H9 (cell line): ENCODE data around the gene FICD. TPM values are rescaled to one million over a fixed set of nuclear protein-coding genes. Genes with fewer than 3 reads are reported as not detected.

Source experiments
- DNase-seq: peaks from one replicate; pipeline ENCODE4 v3.0.0-alpha.2; 2017
- H2AFZ ChIP-seq: one replicate; pipeline ENCODE4 v1.6.1; 2013; ENCODE audit warnings: mild to moderate bottlenecking, low read length, control low read depth, moderate library complexity
- H2AK5ac ChIP-seq: 2 replicates; pipeline ENCODE4 v1.6.1; 2013; ENCODE audit warnings: low read length, control low read depth, mixed read lengths; ENCODE audit not compliant: insufficient read length
- H2BK120ac ChIP-seq: one replicate; pipeline ENCODE4 v1.6.1; 2013; ENCODE audit warnings: low read depth, mild to moderate bottlenecking, low read length, control low read depth, inconsistent platforms; ENCODE audit not compliant: poor library complexity, severe bottlenecking
- H2BK12ac ChIP-seq: 2 replicates; pipeline ENCODE4 v1.6.1; 2013; ENCODE audit warnings: low read length, control low read depth, mixed read lengths, low read depth; ENCODE audit not compliant: insufficient read length
- H2BK15ac ChIP-seq: 2 replicates; pipeline ENCODE4 v1.6.1; 2013; ENCODE audit warnings: low read depth, low read length, control low read depth
- H2BK20ac ChIP-seq: one replicate; pipeline ENCODE4 v1.6.1; 2013; ENCODE audit warnings: low read depth, mild to moderate bottlenecking, low read length, control low read depth, inconsistent platforms; ENCODE audit not compliant: poor library complexity, severe bottlenecking
- H2BK5ac ChIP-seq: 2 replicates; pipeline ENCODE4 v1.6.1; 2013; ENCODE audit warnings: low read length, control low read depth, mixed read lengths; ENCODE audit not compliant: insufficient read length
- H3K14ac ChIP-seq: 2 replicates; pipeline ENCODE4 v1.6.1; 2013; ENCODE audit warnings: low read length, control low read depth; ENCODE audit not compliant: insufficient read depth
- H3K18ac ChIP-seq: 2 replicates; pipeline ENCODE4 v1.6.1; 2013; ENCODE audit warnings: low read depth, mild to moderate bottlenecking, mixed read lengths, low read length, control low read depth; ENCODE audit not compliant: insufficient read length
- H3K23ac ChIP-seq: 2 replicates; pipeline ENCODE4 v1.6.1; 2013; ENCODE audit warnings: low read length, control low read depth, mixed read lengths, low read depth; ENCODE audit not compliant: insufficient read length
- H3K23me2 ChIP-seq: 2 replicates; pipeline ENCODE4 v1.6.1; 2013; ENCODE audit warnings: low read depth, mild to moderate bottlenecking, mixed read lengths, low read length, control low read depth; ENCODE audit not compliant: insufficient read length, poor library complexity, severe bottlenecking
- H3K27ac ChIP-seq: 2 replicates; pipeline ENCODE4 v1.5.1; 2013; ENCODE audit warnings: low read length, control low read depth, mixed read lengths, low read depth; ENCODE audit not compliant: insufficient read length
- H3K27me3 ChIP-seq: 2 replicates; pipeline ENCODE4 v1.6.1; 2013; ENCODE audit warnings: low read length, control low read depth, inconsistent platforms; ENCODE audit not compliant: insufficient read depth
- H3K4ac ChIP-seq: 2 replicates; pipeline ENCODE4 v1.6.1; 2013; ENCODE audit warnings: low read depth, mild to moderate bottlenecking, control low read depth, inconsistent platforms, low read length, moderate library complexity
- H3K4me1 ChIP-seq: 2 replicates; pipeline ENCODE4 v1.6.1; 2013; ENCODE audit warnings: low read length, control low read depth, inconsistent platforms; ENCODE audit not compliant: insufficient read depth
- H3K4me2 ChIP-seq: 2 replicates; pipeline ENCODE4 v1.6.1; 2013; ENCODE audit warnings: low read length, control low read depth, mixed read lengths; ENCODE audit not compliant: insufficient read length, insufficient read depth
- H3K56ac ChIP-seq: 2 replicates; pipeline ENCODE4 v1.6.1; 2013; ENCODE audit warnings: low read depth, mild to moderate bottlenecking, mixed read lengths, low read length, control low read depth; ENCODE audit not compliant: insufficient read length
- H3K79me1 ChIP-seq: 2 replicates; pipeline ENCODE4 v1.6.1; 2013; ENCODE audit warnings: low read depth, mild to moderate bottlenecking, moderate library complexity, low read length, control low read depth, inconsistent platforms; ENCODE audit not compliant: insufficient read depth, poor library complexity, severe bottlenecking
- H3K79me2 ChIP-seq: 2 replicates; pipeline ENCODE4 v1.6.1; 2013; ENCODE audit warnings: low read length, control low read depth, inconsistent platforms; ENCODE audit not compliant: insufficient read depth
- H3K9ac ChIP-seq: 2 replicates; pipeline ENCODE4 v1.6.1; 2013; ENCODE audit warnings: low read length, control low read depth, mixed read lengths; ENCODE audit not compliant: insufficient read length; ENCODE audit errors: extremely low read depth
- H3K9me3 ChIP-seq: one replicate; pipeline ENCODE4 v1.6.1; 2013; ENCODE audit warnings: low read depth, low read length, inconsistent platforms; ENCODE audit not compliant: control insufficient read depth
- H3T11ph ChIP-seq: one replicate; pipeline ENCODE4 v1.6.1; 2013; ENCODE audit warnings: mild to moderate bottlenecking, low read length, control low read depth, inconsistent platforms
- H4K20me1 ChIP-seq: one replicate; pipeline ENCODE4 v1.6.1; 2013; ENCODE audit not compliant: control insufficient read depth, insufficient read length, insufficient read depth
- H4K5ac ChIP-seq: 2 replicates; pipeline ENCODE4 v1.6.1; 2013; ENCODE audit warnings: low read depth, mild to moderate bottlenecking, mixed read lengths, low read length, control low read depth; ENCODE audit not compliant: insufficient read length
- H4K8ac ChIP-seq: replicated peaks from 2 replicates; pipeline ENCODE4 v1.6.1; 2013; ENCODE audit warnings: low read length, control low read depth, mixed read lengths, low read depth; ENCODE audit not compliant: insufficient read length
- H4K91ac ChIP-seq: 2 replicates; pipeline ENCODE4 v1.6.1; 2013; ENCODE audit warnings: low read depth, mild to moderate bottlenecking, moderate library complexity, mixed read lengths, low read length, control low read depth; ENCODE audit not compliant: insufficient read length
- H3K27ac Mint-ChIP-seq, 3 experiments: 2 replicates in 2 of 3; 3 replicates in 1 of 3; pipeline ENCODE4 v1.8.0; 2020 to 2021; ENCODE audit warnings: mixed read lengths in 3 of 3, mild to moderate bottlenecking in 1 of 3, moderate library complexity in 1 of 3
- H3K27me3 Mint-ChIP-seq: 2 replicates; pipeline ENCODE4 v1.8.0; 2021; ENCODE audit warnings: low read depth, mild to moderate bottlenecking, moderate library complexity, mixed read lengths
- H3K36me3 Mint-ChIP-seq, 3 experiments: 2 replicates in 2 of 3; 3 replicates in 1 of 3; pipeline ENCODE4 v1.8.0; 2020 to 2021; ENCODE audit warnings: low read depth in 3 of 3, mixed read lengths in 3 of 3; ENCODE audit not compliant: insufficient read depth in 1 of 3
- H3K4me1 Mint-ChIP-seq, 2 experiments: 2 replicates each; pipeline ENCODE4 v1.8.0; 2020; ENCODE audit warnings: mixed read lengths in 2 of 2
- H3K4me3 Mint-ChIP-seq, 2 experiments: 2 replicates in 1 of 2; 3 replicates in 1 of 2; pipeline ENCODE4 v1.8.0; 2020 to 2021; ENCODE audit warnings: mild to moderate bottlenecking in 2 of 2, mixed read lengths in 2 of 2, moderate library complexity in 1 of 2
- H3K9me3 Mint-ChIP-seq, 2 experiments: 2 replicates in 1 of 2; 3 replicates in 1 of 2; pipeline ENCODE4 v1.8.0; 2020; ENCODE audit warnings: mild to moderate bottlenecking in 2 of 2, mixed read lengths in 2 of 2, moderate library complexity in 1 of 2
- CTCF ChIP-seq: fragments of 200-600 bp; sonication (generic); conservative IDR thresholded peaks from 3 replicates; pipeline ENCODE4 v1.8.0; 2021; ENCODE audit warnings: antibody characterized with exemption, mild to moderate bottlenecking
- WGBS: extraction: QIAGEN DNeasy Blood & Tissue Kit; methylation state at CpG from one replicate; pipeline ENCODE4 v1.1.7; 2013; ENCODE audit warnings: missing lambda C conversion rate, low lambda C conversion rate, mixed read lengths; ENCODE audit not compliant: insufficient read length; ENCODE audit errors: extremely low coverage; 5-methylcytosine and 5-hydroxymethylcytosine counted together
- total RNA-seq: library from RNA; stranded (reverse); gene quantifications from 2 replicates; pipeline ENCODE4 v1.2.1, GENCODE V29; 2021

FICD gene
- total RNA-seq, 1 experiment from 2014 or later: 5.1 TPM

DNA sequence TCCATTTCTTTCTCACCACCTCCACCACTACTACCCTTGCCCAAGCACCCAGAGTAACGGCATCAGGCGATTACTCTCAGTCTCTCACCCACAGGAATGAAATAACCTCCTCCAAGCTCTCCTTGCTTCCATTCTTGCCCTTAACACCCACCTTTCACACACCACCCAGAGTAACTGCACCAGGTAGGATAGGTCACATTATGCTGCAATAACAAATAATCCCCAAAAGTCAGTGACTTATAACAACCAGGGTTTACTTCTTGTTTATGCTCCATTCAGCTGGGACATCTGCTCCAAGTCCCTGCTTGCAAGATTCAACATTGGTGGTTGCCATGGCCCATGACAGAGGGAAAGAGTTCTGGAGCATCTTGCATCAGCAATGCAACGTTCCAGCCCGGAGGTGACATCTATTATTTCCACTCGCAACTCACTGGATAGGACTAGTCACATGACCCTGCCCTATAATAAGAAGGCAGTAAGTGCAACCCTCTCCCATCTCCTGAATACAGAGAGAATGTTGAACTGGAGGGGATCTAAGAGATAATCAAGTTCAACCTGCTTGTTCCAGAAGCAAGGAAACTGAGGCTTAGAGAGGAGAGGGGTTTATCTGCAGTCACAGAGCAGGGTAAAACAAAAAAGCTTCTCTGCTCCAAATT is 41.5 kb upstream of the FICD start:
- H3K27ac Mint-ChIP-seq: no peak overlapping the region

More for the DNA sequence above, 41.5 kb upstream of the FICD start:
- H3K36me3 Mint-ChIP-seq: no peaks in the 10 kb centered on the region
- Histone ChIP-seq H3K56ac (no peak overlapping the region), H3K23ac (no peak overlapping the region), H3K4me1 (no peaks in the 10 kb centered on the region), H2BK12ac (no peak overlapping the region), H3K9me3 (no peaks in the 10 kb centered on the region), H3K79me1 (no peaks in the 10 kb centered on the region), H2BK120ac (no peak overlapping the region), H4K5ac (no peak overlapping the region), H3K4ac (no peak overlapping the region), H3K79me2 (no peaks in the 10 kb centered on the region), H2BK5ac (no peak overlapping the region), H2AK5ac (no peak overlapping the region), H2AFZ (no peak overlapping the region), H4K8ac (no peak overlapping the region), H3K23me2 (no peaks in the 10 kb centered on the region), H3K27me3 (no peaks in the 10 kb centered on the region), H2BK15ac (no peak overlapping the region), H4K20me1 (no peaks in the 10 kb centered on the region), H2BK20ac (no peak overlapping the region), H3K27ac (no peak overlapping the region), H3T11ph (no peak overlapping the region), H3K14ac (no peak overlapping the region), H4K91ac (no peak overlapping the region), H3K9ac (no peak overlapping the region), H3K4me2 (no peak overlapping the region), H3K18ac (no peak overlapping the region)
- H3K4me1 Mint-ChIP-seq: peaks cover 4 to 18% of the 10 kb centered on the region in 2 experiments
- no peak for DNase-seq
- H3K27me3 Mint-ChIP-seq: peaks cover 9% of the 10 kb centered on the region; the same call in 1 of the 2 replicates
- H3K9me3 Mint-ChIP-seq: no peaks in the 10 kb centered on the region
- no CpG with 5 or more reads among the region's 5 CpGs for WGBS
- TF ChIP-seq CTCF: no peak
- no peak overlapping the region for H3K4me3 Mint-ChIP-seq
